Neural progenitor cell (in vitro differentiated cells): Measurements from ENCODE around the gene TMPRSS13. TPM values are rescaled to one million over a fixed set of nuclear protein-coding genes. Genes with fewer than 3 reads are reported as not detected.

ENCODE experiments used
- DNase-seq: peaks from one replicate; pipeline ENCODE4 v3.0.0-alpha.2; 2016; ENCODE audit warnings: low spot score
- H2AFZ ChIP-seq: fragments of 200-600 bp; sonication (generic); replicated peaks from 2 replicates; pipeline ENCODE4 v1.6.1; 2016; ENCODE audit warnings: antibody characterized with exemption
- H3F3A ChIP-seq: fragments of 200-600 bp; sonication (generic); 2 replicates; pipeline ENCODE4 v1.6.1; 2016; ENCODE audit warnings: antibody characterized with exemption, low read depth
- H3K27ac ChIP-seq: fragments of 200-600 bp; sonication (generic); 2 replicates; pipeline ENCODE4 v1.5.1; 2016; ENCODE audit warnings: mild to moderate bottlenecking
- H3K27me3 ChIP-seq: fragments of 200-600 bp; sonication (generic); 2 replicates; pipeline ENCODE4 v1.6.1; 2016; ENCODE audit warnings: mild to moderate bottlenecking, moderate library complexity
- H3K36me3 ChIP-seq: fragments of 200-600 bp; sonication (generic); 2 replicates; pipeline ENCODE4 v1.5.1; 2016
- H3K4me1 ChIP-seq: fragments of 200-600 bp; sonication (generic); 2 replicates; pipeline ENCODE4 v1.6.1; 2016; ENCODE audit warnings: mixed run types
- H3K4me2 ChIP-seq: fragments of 200-600 bp; sonication (generic); 2 replicates; pipeline ENCODE4 v1.6.1; 2016
- H3K4me3 ChIP-seq: fragments of 200-600 bp; sonication (generic); 2 replicates; pipeline ENCODE4 v1.5.1; 2016
- H3K79me2 ChIP-seq: fragments of 200-600 bp; sonication (generic); 2 replicates; pipeline ENCODE4 v1.6.1; 2016; ENCODE audit warnings: low read depth
- H3K9ac ChIP-seq: fragments of 200-600 bp; sonication (generic); 2 replicates; pipeline ENCODE4 v1.6.1; 2016
- H3K9me3 ChIP-seq: fragments of 200-600 bp; sonication (generic); 2 replicates; pipeline ENCODE4 v1.5.1; 2016; ENCODE audit warnings: low read depth
- H4K20me1 ChIP-seq: fragments of 200-600 bp; sonication (generic); 2 replicates; pipeline ENCODE4 v1.6.1; 2016; ENCODE audit warnings: low read depth
- H3K27ac Mint-ChIP-seq: 3 replicates; pipeline ENCODE4 v1.8.0; 2021; ENCODE audit warnings: mixed read lengths
- H3K27me3 Mint-ChIP-seq: 2 replicates; pipeline ENCODE4 v1.8.0; 2022; ENCODE audit warnings: low read depth, mild to moderate bottlenecking, inconsistent platforms, moderate library complexity, mixed read lengths; ENCODE audit not compliant: insufficient read depth
- H3K36me3 Mint-ChIP-seq: 3 replicates; pipeline ENCODE4 v1.8.0; 2021; ENCODE audit warnings: mixed read lengths
- H3K4me1 Mint-ChIP-seq: 3 replicates; pipeline ENCODE4 v1.8.0; 2021; ENCODE audit warnings: mixed read lengths
- H3K4me3 Mint-ChIP-seq: 3 replicates; pipeline ENCODE4 v1.8.0; 2021; ENCODE audit warnings: mild to moderate bottlenecking, moderate library complexity, mixed read lengths
- H3K9me3 Mint-ChIP-seq: 3 replicates; pipeline ENCODE4 v1.8.0; 2020; ENCODE audit warnings: mixed read lengths
- CTCF ChIP-seq: fragments of 200-600 bp; sonication (generic); IDR thresholded peaks from 2 replicates; pipeline ENCODE4 v1.5.1; 2017; ENCODE audit warnings: antibody characterized with exemption, mild to moderate bottlenecking
- EZH2 ChIP-seq: fragments of 200-600 bp; sonication (generic); IDR thresholded peaks from 2 replicates; pipeline ENCODE4 v1.6.1; 2017; ENCODE audit warnings: antibody characterized with exemption, mild to moderate bottlenecking, moderate library complexity
- EZH2phosphoT487 ChIP-seq: fragments of 200-600 bp; sonication (generic); IDR thresholded peaks from 2 replicates; pipeline ENCODE4 v1.6.1; 2017; ENCODE audit warnings: antibody characterized with exemption
- total RNA-seq: library from RNA; depleted of rRNA; stranded (reverse); fragments of >200 nt; gene quantifications from 2 replicates; pipeline ENCODE4 v1.2.3, GENCODE V29; 2015; ENCODE audit warnings: low replicate concordance

Gene TMPRSS13
- total RNA-seq, 1 donor from 2014 or later = not detected

- DNase-seq = no peak
- Mint-ChIP-seq H3K36me3 (no peaks in the 10 kb centered on the region), H3K4me3 (no peak overlapping the region), H3K4me1 (peaks cover 14% of the 10 kb centered on the region), H3K9me3 (no peaks in the 10 kb centered on the region), H3K27ac (no peak overlapping the region), H3K27me3 (peaks cover 12% of the 10 kb centered on the region)
- no peaks in the 10 kb centered on the region for H3K79me2 ChIP-seq
- no peaks in the 10 kb centered on the region for H4K20me1 ChIP-seq
- H3K36me3 ChIP-seq = no peaks in the 10 kb centered on the region
- H3K9ac ChIP-seq = no peak overlapping the region
- no peak for TF ChIP-seq CTCF
- TF ChIP-seq EZH2 = no peak
- TF ChIP-seq EZH2phosphoT487 = no peak
- no peaks in the 10 kb centered on the region for H3K9me3 ChIP-seq
- H2AFZ ChIP-seq = no peak overlapping the region
- peaks cover 5% of the 10 kb centered on the region for H3K4me1 ChIP-seq
- no peak overlapping the region for H3K4me2 ChIP-seq
- H3K4me3 ChIP-seq = no peak overlapping the region
- no peaks in the 10 kb centered on the region for H3K27me3 ChIP-seq
- H3F3A ChIP-seq = no peaks in the 10 kb centered on the region
- H3K27ac ChIP-seq = no peak overlapping the region
Observed at GRCh38 chr11:117918366-117919255, 10.6 kb downstream of the TMPRSS13 start.

- Histone ChIP-seq H3K36me3 (no peaks in the 10 kb centered on the region), H3K4me2 (no peak overlapping the region), H3K79me2 (no peaks in the 10 kb centered on the region), H2AFZ (no peak overlapping the region), H4K20me1 (no peaks in the 10 kb centered on the region), H3K9me3 (no peaks in the 10 kb centered on the region), H3K9ac (no peak overlapping the region), H3K27me3 (no peaks in the 10 kb centered on the region), H3K4me3 (no peak overlapping the region), H3K4me1 (peaks cover 5% of the 10 kb centered on the region), H3F3A (no peaks in the 10 kb centered on the region), H3K27ac (no peak overlapping the region)
- Mint-ChIP-seq H3K27ac (no peak overlapping the region), H3K4me3 (no peak overlapping the region), H3K27me3 (peaks cover 11% of the 10 kb centered on the region), H3K36me3 (no peaks in the 10 kb centered on the region), H3K4me1 (peaks cover 14% of the 10 kb centered on the region), H3K9me3 (no peaks in the 10 kb centered on the region)
- TF ChIP-seq EZH2 = no peak
- TF ChIP-seq CTCF = no peak
- no peak for TF ChIP-seq EZH2phosphoT487
- DNase-seq = no peak
Observed at GRCh38 chr11:117917591-117918151, 11.5 kb downstream of the TMPRSS13 start.

GRCh38 chr11:117916956-117917355, 12.2 kb downstream of the TMPRSS13 start:
- Histone ChIP-seq H3K4me3 (no peak overlapping the region), H3F3A (no peaks in the 10 kb centered on the region), H3K27ac (no peak overlapping the region), H3K4me1 (peaks cover 5% of the 10 kb centered on the region), H3K79me2 (no peaks in the 10 kb centered on the region), H3K9ac (no peak overlapping the region), H2AFZ (no peak overlapping the region), H4K20me1 (no peaks in the 10 kb centered on the region), H3K27me3 (no peaks in the 10 kb centered on the region), H3K36me3 (no peaks in the 10 kb centered on the region), H3K4me2 (no peak overlapping the region), H3K9me3 (no peaks in the 10 kb centered on the region)
- H3K4me3 Mint-ChIP-seq = no peak overlapping the region
- no peak for DNase-seq
- peaks cover 10% of the 10 kb centered on the region for H3K27me3 Mint-ChIP-seq
- TF ChIP-seq EZH2phosphoT487 (no peak), EZH2 (no peak), CTCF (no peak)
- peak overlapping the region; percentile 79 for H3K27ac Mint-ChIP-seq
- H3K36me3 Mint-ChIP-seq = no peaks in the 10 kb centered on the region
- H3K4me1 Mint-ChIP-seq = peaks cover 14% of the 10 kb centered on the region
- no peaks in the 10 kb centered on the region for H3K9me3 Mint-ChIP-seq
